ENCODE measurements around the gene CATSPERB. TPM values are rescaled to one million over a fixed set of nuclear protein-coding genes. Genes with fewer than 3 reads are reported as not detected.

CATSPERB gene
- total RNA-seq, 4 donors from 2014 or later = 0.83 to 11.6 (median 7.6) TPM

DNA sequence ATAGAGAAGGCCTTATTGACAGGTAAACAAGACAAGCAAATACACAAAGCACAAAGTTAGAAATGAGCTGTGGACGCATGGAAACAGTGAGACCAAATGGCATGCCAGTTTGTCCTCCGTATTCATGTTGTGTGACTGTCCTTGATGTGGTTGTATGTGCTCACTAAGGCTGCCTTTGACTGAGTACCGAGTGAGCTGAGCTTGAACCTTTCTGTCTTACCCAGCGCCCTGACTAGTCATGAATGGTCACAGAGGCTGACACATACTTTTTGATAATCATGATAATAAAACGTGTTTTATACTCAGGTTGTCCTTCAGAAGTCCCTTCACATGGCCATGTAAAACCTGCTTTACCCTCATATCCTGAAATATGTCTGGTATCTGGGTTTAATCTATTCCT, 553 bp upstream of the CATSPERB start:
- Histone ChIP-seq H3K27me3 (no peaks in the 10 kb centered on the region), H3K4me1 (no peaks in the 10 kb centered on the region), H3K36me3 (no peaks in the 10 kb centered on the region), H3K27ac (no peak overlapping the region), H3K4me3 (no peak overlapping the region), H3K9me3 (no peaks in the 10 kb centered on the region)
- TF ChIP-seq POLR2A (IDR thresholded peaks at IDR 0.05) = no peak
- TF ChIP-seq CTCF (IDR thresholded peaks at IDR 0.05) = no peak
- DNase-seq = no peak

GRCh38 chr14:91731018-91731417, 868 bp downstream of the CATSPERB start:
- no peak for TF ChIP-seq POLR2A (IDR thresholded peaks at IDR 0.05)
- no peak for TF ChIP-seq CTCF (IDR thresholded peaks at IDR 0.05)
- H3K4me3 ChIP-seq = no peak overlapping the region
- no peaks in the 10 kb centered on the region for H3K36me3 ChIP-seq
- DNase-seq = no peak
- no peaks in the 10 kb centered on the region for H3K4me1 ChIP-seq
- H3K9me3 ChIP-seq = no peaks in the 10 kb centered on the region
- H3K27me3 ChIP-seq = no peaks in the 10 kb centered on the region
- H3K27ac ChIP-seq = no peak overlapping the region

DNA sequence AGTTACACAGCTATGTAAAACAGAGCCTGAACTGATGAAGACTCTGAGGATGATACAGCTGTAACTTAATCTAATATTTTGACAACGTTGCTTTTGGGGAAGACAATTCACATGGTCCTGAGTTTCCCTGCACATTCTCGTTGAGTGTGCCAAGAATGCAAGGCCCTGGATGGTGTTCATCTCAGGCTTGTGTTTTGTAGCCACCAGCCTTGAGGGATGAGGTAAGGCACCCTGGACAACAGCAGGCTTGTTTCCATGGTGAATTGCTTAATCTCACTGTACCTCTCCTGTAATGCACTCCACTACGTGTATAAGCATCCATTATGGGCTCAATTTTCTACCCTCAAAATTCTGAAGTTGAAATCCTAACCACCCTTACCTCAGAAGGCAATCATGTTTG, 2.1 kb downstream of the CATSPERB start:
- no peak overlapping the region for H3K27ac ChIP-seq
- no peaks in the 10 kb centered on the region for H3K9me3 ChIP-seq
- H3K27me3 ChIP-seq = no peaks in the 10 kb centered on the region

GRCh38 chr14:91728616-91729183, 3.2 kb downstream of the CATSPERB start:
- H3K4me1 ChIP-seq = no peaks in the 10 kb centered on the region
- no peaks in the 10 kb centered on the region for H3K36me3 ChIP-seq
- H3K27ac ChIP-seq = no peak overlapping the region
- H3K9me3 ChIP-seq = no peaks in the 10 kb centered on the region
- H3K27me3 ChIP-seq = no peaks in the 10 kb centered on the region
- no peak overlapping the region for H3K4me3 ChIP-seq
- no peak for DNase-seq
- TF ChIP-seq POLR2A (IDR thresholded peaks at IDR 0.05) (no peak), CTCF (IDR thresholded peaks at IDR 0.05) (no peak)

More for the DNA sequence above, 2.1 kb downstream of the CATSPERB start:
- Histone ChIP-seq H3K4me3 (no peak overlapping the region), H3K36me3 (no peaks in the 10 kb centered on the region), H3K4me1 (no peaks in the 10 kb centered on the region)
- DNase-seq = no peak
- TF ChIP-seq POLR2A (IDR thresholded peaks at IDR 0.05) = no peak
- no peak for TF ChIP-seq CTCF (IDR thresholded peaks at IDR 0.05)

DNA sequence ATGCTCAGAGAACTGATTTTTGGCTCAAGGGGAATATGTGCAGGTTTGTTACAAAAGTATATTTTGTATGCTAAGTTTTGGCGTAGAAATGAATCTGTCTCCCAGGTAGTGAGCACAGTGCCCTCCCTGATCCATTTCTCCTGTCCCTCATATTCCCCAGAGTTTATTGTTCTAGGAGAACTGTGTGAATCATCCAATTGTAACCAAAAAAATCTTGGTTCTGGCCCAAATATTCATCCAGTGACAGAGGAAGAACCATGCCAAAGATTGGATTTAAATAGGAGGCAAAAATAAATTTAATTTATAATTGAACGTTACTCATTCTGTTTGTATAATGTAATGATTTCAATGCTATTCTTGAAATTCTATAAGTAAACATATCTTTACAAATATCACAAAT, 4.8 kb downstream of the CATSPERB start:
- Histone ChIP-seq H3K36me3 (no peaks in the 10 kb centered on the region), H3K27me3 (no peaks in the 10 kb centered on the region), H3K27ac (no peak overlapping the region), H3K4me3 (no peak overlapping the region), H3K9me3 (no peaks in the 10 kb centered on the region), H3K4me1 (no peaks in the 10 kb centered on the region)
- DNase-seq = no peak
- no peak for TF ChIP-seq CTCF (IDR thresholded peaks at IDR 0.05)
- TF ChIP-seq POLR2A (IDR thresholded peaks at IDR 0.05) = no peak

GRCh38 chr14:91723501-91723900, 8.4 kb downstream of the CATSPERB start:
- Histone ChIP-seq H3K4me1 (no peaks in the 10 kb centered on the region), H3K9me3 (no peaks in the 10 kb centered on the region), H3K36me3 (no peaks in the 10 kb centered on the region), H3K27me3 (no peaks in the 10 kb centered on the region), H3K4me3 (no peak overlapping the region), H3K27ac (no peak overlapping the region)
- DNase-seq = no peak
- TF ChIP-seq POLR2A (IDR thresholded peaks at IDR 0.05) (no peak), CTCF (IDR thresholded peaks at IDR 0.05) (no peak)

All from Peyer's patch (tissue), 4 donors.